ENCODE data around the gene BCAS1.
"Not testable (repeated sequence)": the region's sequence is repeated elsewhere in the genome, so short reads cannot be mapped to it uniquely, and the experiment has no call there.

The BCAS1 gene

DNA sequence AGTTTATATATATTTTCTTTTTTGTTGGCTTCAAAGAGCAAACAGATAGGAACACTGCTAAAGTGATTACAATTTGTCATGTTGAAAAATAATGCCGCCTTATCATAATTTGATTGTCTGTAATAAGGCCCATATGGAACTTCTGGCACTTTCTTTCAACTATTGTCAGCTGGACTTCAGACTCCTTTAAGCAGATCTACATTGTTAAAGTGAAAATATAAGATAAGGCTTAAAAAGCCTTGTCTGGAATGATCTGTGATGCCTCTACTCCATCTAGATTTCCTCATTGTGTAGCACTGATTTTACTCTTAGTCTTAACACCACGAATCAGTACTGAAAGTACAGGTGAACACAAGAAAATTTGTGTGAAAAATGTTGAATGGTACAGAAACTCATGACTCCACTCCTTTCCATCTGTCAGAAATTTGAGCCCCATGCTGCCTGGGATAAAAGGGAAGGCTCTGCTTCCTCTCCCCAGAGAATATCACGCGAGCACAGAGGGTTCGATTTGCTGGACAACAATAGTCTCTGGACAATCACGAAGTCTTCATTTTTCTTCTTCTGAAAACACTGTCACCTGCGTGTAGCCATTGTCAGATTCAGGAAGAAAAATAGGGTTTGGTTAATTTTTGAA is 56.0 kb downstream of the BCAS1 start:
- no peak for DNase-seq (ENCODE audit: low spot score)

- no peak for DNase-seq (ENCODE audit: low spot score)
Measured at GRCh38 chr20:54013471-54013870, 56.9 kb downstream of the BCAS1 start.

GRCh38 chr20:54011346-54011745 is 59.0 kb downstream of the BCAS1 start:
- no peak for DNase-seq (ENCODE audit: low spot score)

DNA sequence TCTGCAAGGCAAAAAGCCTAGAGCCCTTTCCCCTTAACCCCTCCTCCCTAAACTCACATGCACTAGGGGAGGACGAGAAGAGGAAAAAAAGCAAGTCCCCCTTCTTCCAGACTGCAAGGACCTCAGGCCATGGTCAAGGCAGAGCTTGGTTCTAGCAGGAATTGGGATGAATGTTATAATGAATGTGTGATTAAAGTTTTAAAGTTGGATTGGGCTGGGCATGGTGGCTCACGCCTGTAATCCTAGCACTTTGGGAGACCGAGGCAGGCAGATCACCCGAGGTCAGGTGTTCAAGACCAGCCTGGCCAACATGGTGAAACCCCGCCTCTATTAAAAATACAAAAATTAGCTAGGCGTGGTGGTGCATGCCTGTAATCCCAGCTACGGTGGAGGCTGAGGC is 64.2 kb downstream of the BCAS1 start:
- DNase-seq (ENCODE audit: low spot score) = not testable (repeated sequence)

GRCh38 chr20:54005524-54005923 is 64.9 kb downstream of the BCAS1 start:
- no peak for DNase-seq (ENCODE audit: low spot score)

- no peak for DNase-seq (ENCODE audit: low spot score)
Measured at GRCh38 chr20:54004445-54004844, 65.9 kb downstream of the BCAS1 start.

DNA sequence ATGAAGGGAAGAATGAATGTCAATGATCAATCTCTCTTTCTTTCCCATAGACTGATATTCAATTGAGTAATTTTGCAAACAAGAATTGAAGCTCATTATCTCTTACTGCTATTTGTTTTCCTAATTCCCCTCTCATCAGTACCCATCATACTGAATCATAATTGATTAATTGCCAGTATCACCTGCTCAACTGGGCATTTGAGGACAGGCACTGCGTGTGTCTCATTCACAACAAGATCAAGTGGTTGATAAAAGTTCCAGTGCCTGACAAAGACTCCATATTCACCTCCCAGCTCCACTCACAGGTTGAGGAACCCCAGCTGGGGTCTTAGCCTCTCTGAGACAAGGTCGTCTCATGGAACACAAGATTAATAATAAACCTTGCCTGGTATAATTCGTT is 67.7 kb downstream of the BCAS1 start:
- DNase-seq (ENCODE audit: low spot score) = no peak

DNA sequence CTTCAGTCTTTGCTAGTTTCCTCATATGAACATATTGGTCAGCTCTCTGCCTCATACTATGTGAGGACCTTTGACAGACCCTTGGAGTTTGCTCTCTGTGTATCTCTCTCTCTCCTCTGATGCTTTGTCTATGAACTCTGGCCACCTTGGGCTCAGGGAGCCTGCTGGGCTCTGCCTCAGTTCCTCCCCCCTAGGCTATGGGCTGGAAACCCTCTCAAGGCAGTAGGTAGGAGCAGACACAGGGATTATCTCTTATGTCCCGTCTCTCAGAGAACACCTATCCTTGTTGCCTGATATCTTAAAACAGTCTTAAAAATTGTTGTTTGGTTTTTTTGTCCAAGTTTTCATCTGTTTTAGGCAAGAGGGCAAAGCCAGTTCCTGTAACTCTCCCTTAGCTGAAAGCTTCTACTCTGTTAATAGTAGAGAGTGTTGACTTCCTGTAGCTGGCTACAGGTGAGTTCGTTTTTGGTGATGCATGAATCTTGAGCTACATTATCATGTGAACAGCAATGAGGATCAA is 68.3 kb downstream of the BCAS1 start:
- no peak for DNase-seq (ENCODE audit: low spot score)

- DNase-seq (ENCODE audit: low spot score) = no peak
Measured at GRCh38 chr20:54000914-54001313, 69.5 kb downstream of the BCAS1 start.

GRCh38 chr20:54000262-54000661 is 70.1 kb downstream of the BCAS1 start:
- no peak for DNase-seq (ENCODE audit: low spot score)

DNA sequence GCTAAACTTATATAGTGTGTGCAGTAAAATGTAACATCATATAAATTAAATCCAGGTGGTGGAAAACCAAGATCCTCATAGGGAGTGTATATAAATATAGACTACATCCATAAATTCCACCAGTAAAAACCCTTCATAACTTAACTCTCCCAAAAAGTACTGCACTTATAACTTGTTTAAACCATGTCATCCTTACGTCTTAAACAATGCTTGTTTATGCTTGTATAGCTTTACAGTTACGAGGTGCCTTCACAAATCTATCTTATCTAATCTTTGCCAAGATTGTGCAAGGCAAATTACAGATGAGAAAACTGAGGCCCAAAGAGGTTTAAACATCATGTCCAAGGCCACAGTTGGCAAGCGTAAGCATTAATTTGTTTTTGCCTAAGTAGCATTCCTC is 71.3 kb downstream of the BCAS1 start:
- no peak for DNase-seq (ENCODE audit: low spot score)

DNA sequence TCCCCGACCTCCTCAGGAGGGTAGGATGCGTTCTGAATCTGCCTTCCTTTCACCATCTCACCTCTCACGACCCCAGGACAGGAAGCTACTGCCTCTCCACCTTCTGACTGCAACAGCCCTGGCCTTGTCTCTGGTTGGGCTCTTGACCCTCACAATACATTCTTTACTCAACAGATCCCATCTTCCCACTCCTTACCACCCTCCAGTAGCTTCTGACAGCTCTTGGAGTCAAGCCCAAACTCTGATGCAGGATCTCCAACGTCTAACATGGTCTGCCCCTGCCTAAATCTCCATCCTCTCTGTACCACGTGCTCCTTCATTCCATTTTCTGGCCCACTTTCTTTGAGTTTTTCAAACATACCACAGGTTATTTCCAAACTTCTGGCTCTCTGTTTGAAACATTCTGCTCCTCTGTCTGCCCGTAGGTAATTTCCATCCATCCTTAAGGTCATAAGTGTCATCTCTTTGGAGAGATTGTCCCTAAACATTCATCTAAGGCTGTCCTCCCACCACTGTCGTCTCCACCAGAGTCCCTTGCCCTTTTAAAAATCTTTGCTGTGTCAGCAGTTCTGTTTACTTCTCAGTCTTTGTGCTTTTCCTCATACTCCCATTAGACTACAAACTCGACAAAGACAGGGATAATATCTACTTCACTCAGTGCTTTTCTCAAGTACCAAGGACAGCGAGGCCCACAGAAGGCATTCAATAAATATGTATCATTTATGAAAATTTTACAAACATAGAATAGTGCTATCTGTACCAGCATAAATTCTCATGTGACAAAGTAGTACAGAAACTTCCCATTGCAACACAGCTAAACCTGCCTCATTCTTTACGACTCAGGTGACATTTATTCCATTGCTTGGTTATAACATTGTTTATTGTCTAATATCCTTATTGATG is 73.6 kb downstream of the BCAS1 start:
- no peak for DNase-seq (ENCODE audit: low spot score)

DNA sequence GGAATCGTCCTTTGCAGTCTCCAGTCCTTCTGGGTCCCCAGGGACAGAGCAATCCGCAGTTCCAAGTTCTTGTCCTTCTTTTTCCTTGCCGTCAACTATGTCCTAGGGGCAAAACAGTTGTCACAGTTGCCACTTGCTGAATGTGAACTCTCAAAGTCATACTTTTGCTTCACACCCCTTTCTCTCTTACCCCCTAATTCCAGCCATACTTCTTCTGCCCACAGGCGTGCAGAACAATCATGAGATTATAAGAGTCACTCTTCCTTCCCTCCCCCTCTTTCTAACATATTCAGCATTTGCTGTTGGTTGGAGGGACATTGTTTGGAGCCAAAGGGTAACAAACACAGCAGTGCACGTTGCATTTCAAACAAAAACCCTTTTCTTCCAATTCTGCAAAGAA is 74.4 kb downstream of the BCAS1 start:
- no peak for DNase-seq (ENCODE audit: low spot score)

GRCh38 chr20:53994088-53994487 is 76.3 kb downstream of the BCAS1 start:
- DNase-seq (ENCODE audit: low spot score) = no peak

GRCh38 chr20:53993310-53993709 is 77.1 kb downstream of the BCAS1 start:
- DNase-seq (ENCODE audit: low spot score) = no peak

DNA sequence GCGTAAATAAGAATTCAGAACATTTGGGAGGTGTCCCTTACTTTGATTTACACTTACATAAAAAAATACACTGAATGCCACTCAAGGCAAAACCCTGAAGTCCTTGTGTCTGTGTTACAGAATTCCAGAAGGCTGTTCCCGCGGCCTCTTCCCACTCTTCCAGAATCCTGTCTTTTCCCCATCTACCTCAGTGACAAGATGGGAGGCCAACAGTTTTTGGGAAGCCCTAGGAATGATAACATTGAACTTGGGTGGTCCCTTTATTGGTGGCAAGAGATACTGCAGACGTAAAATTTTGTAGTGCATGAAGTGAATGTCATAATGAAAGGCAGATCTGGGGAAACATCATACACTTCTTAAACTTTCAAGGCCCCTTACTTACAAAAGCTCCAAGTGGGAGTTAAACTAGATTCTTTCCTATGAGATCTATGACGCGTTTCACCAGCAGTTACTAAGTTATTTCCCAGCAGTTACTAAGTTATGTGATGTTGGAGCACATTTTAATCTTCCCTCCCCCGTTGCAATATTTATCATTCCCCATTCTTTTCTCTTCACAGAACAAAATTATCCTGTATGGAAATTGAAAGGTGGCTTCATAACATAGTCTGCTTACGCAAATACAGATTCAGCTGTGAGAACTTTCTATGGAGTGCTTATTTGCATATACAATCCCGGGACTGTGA is 79.5 kb downstream of the BCAS1 start:
- no peak for DNase-seq (ENCODE audit: low spot score)

GRCh38 chr20:53990003-53990402 is 80.4 kb downstream of the BCAS1 start:
- no peak for DNase-seq (ENCODE audit: low spot score)

DNA sequence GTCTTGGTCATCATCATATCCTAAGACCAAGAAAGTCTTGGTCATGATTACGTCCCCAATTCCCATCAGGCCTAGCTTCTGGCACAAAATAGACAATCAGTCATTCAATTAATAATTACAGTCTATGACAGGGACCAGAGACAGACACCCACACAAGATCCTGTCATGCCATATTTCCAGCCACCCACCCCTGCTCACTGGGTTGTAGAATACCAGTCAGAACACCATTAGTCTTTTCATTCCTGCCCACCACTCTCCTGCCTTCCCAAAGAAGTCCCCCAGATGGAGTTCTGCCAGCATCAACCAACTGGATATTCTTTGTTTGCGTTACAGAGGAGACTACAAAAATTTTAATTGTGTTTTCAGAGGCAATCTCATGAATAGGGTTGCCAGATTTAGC is 81.0 kb downstream of the BCAS1 start:
- no peak for DNase-seq (ENCODE audit: low spot score)

DNA sequence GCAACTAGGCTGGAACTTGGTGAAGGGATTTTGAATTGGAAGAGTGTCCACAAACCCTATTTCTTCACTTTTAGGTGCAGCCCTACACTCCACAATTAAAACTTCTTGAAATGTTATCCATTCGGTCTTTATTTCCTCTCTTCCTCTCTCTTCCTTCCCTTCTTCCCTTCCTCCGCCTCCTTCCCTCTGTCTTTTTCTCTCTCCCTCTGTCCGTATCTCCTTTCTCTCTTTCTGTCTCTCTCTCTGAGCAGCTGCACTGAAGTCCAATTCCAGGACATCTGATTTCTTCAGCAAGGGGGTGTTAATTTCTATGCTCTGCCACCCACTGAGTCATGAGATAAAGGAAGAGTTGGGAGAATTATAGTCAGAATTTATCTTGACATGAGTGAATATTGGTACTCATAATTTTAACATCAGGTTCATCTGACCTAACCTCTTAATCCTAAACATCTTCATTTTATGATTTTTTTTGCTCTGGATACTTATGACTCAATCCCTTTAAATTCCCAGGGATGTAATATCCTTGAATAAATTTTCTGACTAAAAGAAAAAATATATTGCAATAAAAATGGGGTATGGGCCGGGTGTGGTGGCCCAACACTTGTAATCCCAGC is 84.2 kb downstream of the BCAS1 start:
- no peak for DNase-seq (ENCODE audit: low spot score)

- DNase-seq (ENCODE audit: low spot score) = no peak
Measured at GRCh38 chr20:53985150-53985518, 85.3 kb downstream of the BCAS1 start.

DNA sequence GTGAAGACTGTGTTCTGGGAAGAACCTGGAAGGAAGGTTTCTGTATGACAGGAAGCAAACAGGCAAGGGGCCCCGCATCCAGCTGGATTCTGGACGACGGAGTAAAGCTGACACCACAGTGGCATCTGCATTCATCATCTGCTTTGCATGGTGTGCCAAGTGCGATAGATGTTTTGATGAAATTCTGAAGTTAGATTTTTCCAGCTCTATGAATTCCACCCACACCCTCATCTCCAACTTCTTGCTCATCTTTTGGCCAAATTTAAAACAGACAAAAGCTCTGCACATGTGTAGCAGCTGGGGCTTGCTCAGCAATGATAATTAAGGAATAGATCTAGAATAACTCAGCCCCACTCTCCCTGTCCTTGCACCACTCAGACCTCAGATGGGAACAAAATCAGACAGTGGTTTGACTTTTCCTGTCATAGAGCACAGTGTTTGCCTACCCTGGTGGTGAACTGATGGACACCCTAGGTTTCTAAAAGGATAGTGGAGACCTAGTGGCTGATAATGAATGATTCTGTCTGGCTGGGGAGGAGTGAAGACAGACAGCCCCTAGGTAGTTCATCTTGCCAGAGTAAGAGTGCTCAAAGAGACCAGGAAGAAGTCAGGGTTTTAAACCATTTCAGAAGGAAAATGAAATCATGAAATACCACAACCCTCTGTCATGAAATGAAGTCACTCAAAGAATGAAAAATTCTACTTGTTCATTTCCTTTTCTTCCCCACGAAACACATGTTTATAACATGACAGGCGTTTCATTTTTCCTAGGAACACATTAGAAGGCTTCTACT is 85.8 kb downstream of the BCAS1 start:
- no peak for DNase-seq (ENCODE audit: low spot score)

DNA sequence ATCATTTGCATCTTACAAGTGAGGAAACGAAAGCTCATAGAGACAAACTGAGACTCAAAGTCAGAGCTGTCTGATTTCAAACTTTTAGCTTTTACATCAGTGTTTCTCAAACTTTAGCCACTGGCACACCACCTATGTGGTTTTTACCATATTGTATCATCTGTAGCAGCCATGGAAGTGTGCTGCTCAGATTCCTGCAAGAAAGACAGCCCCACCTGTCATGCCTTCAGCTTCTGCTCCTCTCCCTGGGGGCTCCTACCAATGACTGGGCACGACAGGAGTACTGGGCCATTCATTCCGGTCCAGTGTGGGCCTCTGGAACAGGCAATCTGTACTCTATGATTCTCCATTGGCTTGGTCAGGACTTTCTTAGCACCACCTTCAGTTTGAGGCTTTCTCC is 87.0 kb downstream of the BCAS1 start:
- DNase-seq (ENCODE audit: low spot score) = no peak
